Ascending aorta (tissue), 2 donors: ENCODE data around the gene SCUBE3. TPM values are rescaled to one million over a fixed set of nuclear protein-coding genes. Genes with fewer than 3 reads are reported as not detected.

Experiments
- DNase-seq, 2 donors: peaks; one replicate each; pipeline ENCODE4 v3.0.0-alpha.2; 2019; ENCODE audit warnings: low spot score in 2 of 2
- H3K27ac ChIP-seq, 2 donors: fragments of 200-600 bp; sonication (generic); one replicate each; pipeline ENCODE4 v1.5.1; 2016 to 2017; ENCODE audit warnings: mild to moderate bottlenecking in 1 of 2
- H3K27me3 ChIP-seq: fragments of 200-600 bp; sonication (generic); one replicate; pipeline ENCODE4 v1.5.1; 2017
- H3K36me3 ChIP-seq, 2 donors: fragments of 200-600 bp; sonication (generic); one replicate each; pipeline ENCODE4 v1.5.1; 2016
- H3K4me1 ChIP-seq, 2 donors: fragments of 200-600 bp; sonication (generic); one replicate each; pipeline ENCODE4 v1.5.1; 2016 to 2017; ENCODE audit warnings: mild to moderate bottlenecking in 1 of 2
- H3K4me3 ChIP-seq, 2 donors: fragments of 200-600 bp; sonication (generic); one replicate each; pipeline ENCODE4 v1.5.1; 2016 to 2017; ENCODE audit warnings: mild to moderate bottlenecking in 1 of 2
- H3K9me3 ChIP-seq, 2 donors: fragments of 200-600 bp; sonication (generic); one replicate each; pipeline ENCODE4 v1.5.1; 2016
- CTCF ChIP-seq, 3 experiments: fragments of 200-600 bp in 2 of 3; fragments of 450-650 bp in 1 of 3; sonication (generic) in 2 of 3; IDR thresholded peaks; one replicate each; pipeline ENCODE4 v1.5.1; 2016 to 2019; ENCODE audit warnings: antibody characterized with exemption in 3 of 3, mild to moderate bottlenecking in 1 of 3, moderate library complexity in 1 of 3
- intact Hi-C: fragments of 100-400 bp; cut with DNase I; formaldehyde crosslinking; loops from one replicate; pipeline ENCODE4 v1.15.1; 2023
- total RNA-seq: library from RNA; depleted of rRNA; stranded (reverse); fragments of >200 nt; gene quantifications from one replicate; pipeline ENCODE4 v1.1.0, GENCODE V29; 2016

SCUBE3 gene
- total RNA-seq, 1 donor from 2014 or later, result 29.5 TPM

- H3K4me3 ChIP-seq, result no peak overlapping the region
- TF ChIP-seq CTCF (IDR thresholded peaks at IDR 0.05), result no peak
- H3K9me3 ChIP-seq, result no peaks in the 10 kb centered on the region
- H3K27ac ChIP-seq, result no peak overlapping the region
- H3K27me3 ChIP-seq, result no peaks in the 10 kb centered on the region
- H3K4me1 ChIP-seq, result peaks cover 0 to 4% of the 10 kb centered on the region in 2 donors
- intact Hi-C loops, result no loop called here
- H3K36me3 ChIP-seq, result no peaks in the 10 kb centered on the region
- DNase-seq, result no peak
These were observed 40.2 kb upstream of the SCUBE3 start for GRCh38 chr6:35173427-35174087.

- no peak for DNase-seq
- H3K4me1 ChIP-seq, result peaks cover under 1 to 9% of the 10 kb centered on the region in 2 donors
- no peak overlapping the region for H3K27ac ChIP-seq
- intact Hi-C loops, result no loop called here
- H3K27me3 ChIP-seq, result no peaks in the 10 kb centered on the region
- H3K36me3 ChIP-seq, result no peaks in the 10 kb centered on the region
- no peak overlapping the region for H3K4me3 ChIP-seq
- no peak for TF ChIP-seq CTCF (IDR thresholded peaks at IDR 0.05)
- no peaks in the 10 kb centered on the region for H3K9me3 ChIP-seq
These were observed 39.7 kb upstream of the SCUBE3 start for GRCh38 chr6:35174088-35174434.

GRCh38 chr6:35174501-35174900 is 39.3 kb upstream of the SCUBE3 start:
- no peak for DNase-seq
- Histone ChIP-seq H3K27me3 (no peaks in the 10 kb centered on the region), H3K4me3 (no peak overlapping the region), H3K4me1 (peaks cover 5 to 13% of the 10 kb centered on the region in 2 donors), H3K9me3 (no peaks in the 10 kb centered on the region), H3K36me3 (no peaks in the 10 kb centered on the region), H3K27ac (no peak overlapping the region)
- intact Hi-C loops, result no loop called here
- TF ChIP-seq CTCF (IDR thresholded peaks at IDR 0.05), result no peak

GRCh38 chr6:35176301-35177024 is 37.3 kb upstream of the SCUBE3 start:
- no peaks in the 10 kb centered on the region for H3K27me3 ChIP-seq
- peaks cover 12 to 31% of the 10 kb centered on the region in 2 donors for H3K4me1 ChIP-seq
- TF ChIP-seq CTCF (IDR thresholded peaks at IDR 0.05), result no peak
- DNase-seq, result no peak
- H3K27ac ChIP-seq, result no peak overlapping the region
- no peak overlapping the region for H3K4me3 ChIP-seq
- H3K9me3 ChIP-seq, result no peaks in the 10 kb centered on the region
- no peaks in the 10 kb centered on the region for H3K36me3 ChIP-seq
- intact Hi-C loops, result no loop called here

- H3K4me3 ChIP-seq, result no peak overlapping the region
- peaks cover 12 to 35% of the 10 kb centered on the region in 2 donors for H3K4me1 ChIP-seq
- H3K27me3 ChIP-seq, result no peaks in the 10 kb centered on the region
- H3K9me3 ChIP-seq, result no peaks in the 10 kb centered on the region
- intact Hi-C loops, result no loop called here
- no peak overlapping the region for H3K27ac ChIP-seq
- H3K36me3 ChIP-seq, result no peaks in the 10 kb centered on the region
- no peak for DNase-seq
- TF ChIP-seq CTCF (IDR thresholded peaks at IDR 0.05), result no peak
These were observed 36.6 kb upstream of the SCUBE3 start for GRCh38 chr6:35177157-35177556.
